K562 (cell line): ENCODE measurements around the gene METTL23. TPM values are rescaled to one million over a fixed set of nuclear protein-coding genes. Genes with fewer than 3 reads are reported as not detected.

Experiments used
- C11orf30 ChIP-seq: fragments of 450-650 bp; IDR thresholded peaks from 2 replicates; pipeline ENCODE4 v1.6.1; 2016; ENCODE audit warnings: low read depth, mild to moderate bottlenecking
- CC2D1A ChIP-seq: fragments of 450-650 bp; IDR thresholded peaks from 2 replicates; pipeline ENCODE4 v1.6.1; 2017; ENCODE audit warnings: mild to moderate bottlenecking
- FOXJ3 ChIP-seq: sonication (generic); formaldehyde crosslinking; IDR thresholded peaks from 2 replicates; pipeline ENCODE4 v1.4.0; 2020; ENCODE audit warnings: mild to moderate bottlenecking, missing genetic modification reagents
- PML ChIP-seq: IDR thresholded peaks from 2 replicates; pipeline ENCODE4 v1.6.1; 2012; ENCODE audit warnings: low read length, inconsistent platforms
- PTTG1 ChIP-seq: fragments of 450-650 bp; IDR thresholded peaks from 2 replicates; pipeline ENCODE4 v1.6.1; 2016; ENCODE audit warnings: low read depth, mild to moderate bottlenecking, missing genetic modification characterization, missing compliant biosample characterization
- SIN3A ChIP-seq, 2 experiments: fragments of 150-350 bp in 1 of 2; IDR thresholded peaks; 2 replicates each; pipeline ENCODE4 v1.6.1; 2011 to 2016; ENCODE audit warnings: borderline replicate concordance in 2 of 2, low read depth in 2 of 2, low read length in 2 of 2, mild to moderate bottlenecking in 2 of 2, moderate library complexity in 2 of 2; ENCODE audit not compliant: control insufficient read depth in 1 of 2
- SMARCE1 ChIP-seq: fragments of 450-650 bp; IDR thresholded peaks from 2 replicates; pipeline ENCODE4 v1.7.1; 2016; ENCODE audit warnings: mild to moderate bottlenecking
- SPI1 ChIP-seq: IDR thresholded peaks from 2 replicates; pipeline ENCODE4 v1.6.1; 2011; ENCODE audit warnings: low read depth, low read length, control low read depth, borderline replicate concordance
- YY1 ChIP-seq, 3 experiments: IDR thresholded peaks; 2 replicates each; pipeline ENCODE4 v1.6.1; 2011; ENCODE audit warnings: low read length in 2 of 3, mild to moderate bottlenecking in 2 of 3, moderate library complexity in 2 of 3, borderline replicate concordance in 1 of 3, control low read depth in 1 of 3, low read depth in 1 of 3; ENCODE audit not compliant: insufficient read depth in 3 of 3, insufficient replicate concordance in 2 of 3, control insufficient read depth in 1 of 3, insufficient read length in 1 of 3; ENCODE audit errors: extremely low read depth in 1 of 3
- ZBTB1 ChIP-seq: sonication (generic); formaldehyde crosslinking; IDR thresholded peaks from 2 replicates; pipeline ENCODE4 v1.8.1; 2023; ENCODE audit warnings: missing genetic modification reagents, low read depth, mild to moderate bottlenecking, borderline replicate concordance
- ZNF3 ChIP-seq: fragments of 250-450 bp; sonication (Bioruptor Pico); IDR thresholded peaks from 2 replicates; pipeline ENCODE4 v1.5.0; 2021; ENCODE audit warnings: mild to moderate bottlenecking, moderate library complexity
- ZNF316 ChIP-seq: fragments of 450-650 bp; IDR thresholded peaks from 2 replicates; pipeline ENCODE4 v1.6.1; 2016
- ZNF408 ChIP-seq: fragments of 250-450 bp; sonication (Bioruptor Pico); IDR thresholded peaks from 2 replicates; pipeline ENCODE4 v1.4.0; 2020; ENCODE audit warnings: low read depth, mild to moderate bottlenecking, moderate library complexity
- ZNF717 ChIP-seq: fragments of 250-450 bp; sonication (Bioruptor Pico); IDR thresholded peaks from 2 replicates; pipeline ENCODE4 v1.5.0; 2021
- ZNF785 ChIP-seq: fragments of 250-450 bp; sonication (Bioruptor Pico); IDR thresholded peaks from 2 replicates; pipeline ENCODE4 v1.4.0; 2020; ENCODE audit warnings: mild to moderate bottlenecking
- polyA plus RNA-seq, 8 experiments: library from polyadenylated mRNA; depleted of rRNA in 4 of 8; stranded (reverse) in 5 of 8; unstranded in 3 of 8; fragments of >200 nt; fragmentation: Nextera tagmentation in 2 of 8; fragmentation: Illumina TruSeq in 1 of 8; extraction: Ambion mirVana in 2 of 8; extraction: Trizol in 1 of 8; gene quantifications; 2 replicates each; pipeline versions ENCODE4 v1.2.1 to v1.2.3, GENCODE V29; 2011 to 2014; ENCODE audit warnings: inconsistent platforms in 1 of 8, missing spikeins in 1 of 8
- total RNA-seq, 7 experiments: library from RNA; depleted of rRNA in 6 of 7; stranded (reverse); fragments of >200 nt in 6 of 7; fragmentation: Illumina TruSeq in 2 of 7; extraction: Trizol in 2 of 7; gene quantifications; 2 replicates each; pipeline versions ENCODE4 v1.2.1 to v1.2.3, GENCODE V29; 2011 to 2021; ENCODE audit warnings: low replicate concordance in 1 of 7
- TF ChIP-seq, protein P1 (sequence below), 2 experiments: fragments of 450-650 bp in 1 of 2; sonication (generic) in 1 of 2; formaldehyde crosslinking in 1 of 2; IDR thresholded peaks in 1 of 2; conservative IDR thresholded peaks in 1 of 2; 2 replicates each; pipeline versions ENCODE4 v1.6.1 to v1.8.1; 2016 to 2023; ENCODE audit warnings: mild to moderate bottlenecking in 2 of 2, moderate library complexity in 2 of 2, inconsistent platforms in 1 of 2, missing genetic modification reagents in 1 of 2
- TF ChIP-seq, protein P2 (sequence below), 2 experiments: fragments of 450-650 bp in 1 of 2; IDR thresholded peaks; 2 replicates each; pipeline ENCODE4 v1.6.1; 2011 to 2017; ENCODE audit warnings: low read depth in 2 of 2, antibody characterized with exemption in 1 of 2, borderline replicate concordance in 1 of 2, low read length in 1 of 2, mild to moderate bottlenecking in 1 of 2, mixed read lengths in 1 of 2; ENCODE audit not compliant: control insufficient read depth in 1 of 2
- TF ChIP-seq, protein P3 (sequence below): fragments of 250-450 bp; sonication (Bioruptor Pico); IDR thresholded peaks from 2 replicates; pipeline ENCODE4 v1.8.0; 2022; ENCODE audit warnings: moderate library complexity, mild to moderate bottlenecking, inconsistent platforms
- TF ChIP-seq, protein P4 (sequence below): IDR thresholded peaks from 3 replicates; pipeline ENCODE4 v1.6.1; 2011; ENCODE audit warnings: borderline replicate concordance, mild to moderate bottlenecking; ENCODE audit not compliant: insufficient read length, insufficient read depth

Gene METTL23
- total and polyA plus RNA-seq, 9 of the 15 experiments (the other 6 are each of a cell fraction or from before 2014, with no cell fraction given): 29.4 to 67.3 (median 41.6) TPM

DNA sequence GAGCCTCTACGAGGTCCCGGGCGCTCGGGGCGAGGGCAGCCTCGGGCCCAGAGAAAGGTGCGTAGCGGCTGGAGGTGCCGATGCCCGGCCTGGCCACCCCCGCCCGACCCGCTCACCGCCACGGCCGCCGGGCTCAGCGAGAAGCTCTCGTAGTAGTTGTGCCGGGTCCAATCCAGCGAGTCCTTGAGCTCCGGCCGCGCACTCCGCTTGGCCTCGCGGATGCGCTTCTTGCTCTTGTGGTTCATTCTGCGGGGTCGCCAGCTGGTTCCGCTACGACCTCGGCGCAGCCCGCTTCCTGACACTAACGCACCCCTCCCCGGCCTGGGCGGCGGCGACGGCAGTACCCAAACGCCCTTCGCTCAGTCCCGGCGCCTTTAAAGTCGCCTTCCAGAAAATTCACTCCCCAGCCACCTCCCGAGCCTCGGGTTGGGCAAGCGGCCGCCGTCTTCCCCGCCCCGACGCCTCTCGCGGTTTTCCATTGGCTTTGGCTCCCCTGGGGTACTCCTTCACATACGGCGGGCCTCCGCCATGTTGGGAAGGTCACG is 336 bp upstream of the METTL23 start, which contains the start of gene JMJD6 (continued):
- no peak for TF ChIP-seq FOXJ3 (CRISPR knock-in tag)
- TF ChIP-seq SMARCE1: no peak
- TF ChIP-seq, protein P1, sequence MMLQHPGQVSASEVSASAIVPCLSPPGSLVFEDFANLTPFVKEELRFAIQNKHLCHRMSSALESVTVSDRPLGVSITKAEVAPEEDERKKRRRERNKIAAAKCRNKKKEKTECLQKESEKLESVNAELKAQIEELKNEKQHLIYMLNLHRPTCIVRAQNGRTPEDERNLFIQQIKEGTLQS (IDR thresholded peaks at IDR 0.05): no peak
- TF ChIP-seq, protein P1 (CRISPR knock-in tag; conservative IDR thresholded peaks at IDR 0.05): no peak; the same call in 1 of the 2 replicates
- TF ChIP-seq ZNF3: no peak
- TF ChIP-seq C11orf30: no peak; the same call in 1 of the 2 replicates
- no peak for TF ChIP-seq ZNF717
- TF ChIP-seq, protein P2, sequence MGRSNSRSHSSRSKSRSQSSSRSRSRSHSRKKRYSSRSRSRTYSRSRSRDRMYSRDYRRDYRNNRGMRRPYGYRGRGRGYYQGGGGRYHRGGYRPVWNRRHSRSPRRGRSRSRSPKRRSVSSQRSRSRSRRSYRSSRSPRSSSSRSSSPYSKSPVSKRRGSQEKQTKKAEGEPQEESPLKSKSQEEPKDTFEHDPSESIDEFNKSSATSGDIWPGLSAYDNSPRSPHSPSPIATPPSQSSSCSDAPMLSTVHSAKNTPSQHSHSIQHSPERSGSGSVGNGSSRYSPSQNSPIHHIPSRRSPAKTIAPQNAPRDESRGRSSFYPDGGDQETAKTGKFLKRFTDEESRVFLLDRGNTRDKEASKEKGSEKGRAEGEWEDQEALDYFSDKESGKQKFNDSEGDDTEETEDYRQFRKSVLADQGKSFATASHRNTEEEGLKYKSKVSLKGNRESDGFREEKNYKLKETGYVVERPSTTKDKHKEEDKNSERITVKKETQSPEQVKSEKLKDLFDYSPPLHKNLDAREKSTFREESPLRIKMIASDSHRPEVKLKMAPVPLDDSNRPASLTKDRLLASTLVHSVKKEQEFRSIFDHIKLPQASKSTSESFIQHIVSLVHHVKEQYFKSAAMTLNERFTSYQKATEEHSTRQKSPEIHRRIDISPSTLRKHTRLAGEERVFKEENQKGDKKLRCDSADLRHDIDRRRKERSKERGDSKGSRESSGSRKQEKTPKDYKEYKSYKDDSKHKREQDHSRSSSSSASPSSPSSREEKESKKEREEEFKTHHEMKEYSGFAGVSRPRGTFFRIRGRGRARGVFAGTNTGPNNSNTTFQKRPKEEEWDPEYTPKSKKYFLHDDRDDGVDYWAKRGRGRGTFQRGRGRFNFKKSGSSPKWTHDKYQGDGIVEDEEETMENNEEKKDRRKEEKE (IDR thresholded peaks at IDR 0.05; ENCODE audit: borderline replicate concordance in 1 of 2, control insufficient read depth in 1 of 2, low read depth in 2 of 2, low read length in 1 of 2): no peak
- peak; percentile 93 for TF ChIP-seq ZBTB1 (CRISPR knock-in tag)
- TF ChIP-seq YY1 (IDR thresholded peaks at IDR 0.05; ENCODE audit: borderline replicate concordance in 1 of 3, control insufficient read depth in 1 of 3, extremely low read depth in 1 of 3, insufficient read depth in 3 of 3, insufficient read length in 1 of 3, insufficient replicate concordance in 2 of 3, low read depth in 1 of 3, low read length in 2 of 3): peak; percentile 85 to 98 (median 98)
- TF ChIP-seq, protein P3, sequence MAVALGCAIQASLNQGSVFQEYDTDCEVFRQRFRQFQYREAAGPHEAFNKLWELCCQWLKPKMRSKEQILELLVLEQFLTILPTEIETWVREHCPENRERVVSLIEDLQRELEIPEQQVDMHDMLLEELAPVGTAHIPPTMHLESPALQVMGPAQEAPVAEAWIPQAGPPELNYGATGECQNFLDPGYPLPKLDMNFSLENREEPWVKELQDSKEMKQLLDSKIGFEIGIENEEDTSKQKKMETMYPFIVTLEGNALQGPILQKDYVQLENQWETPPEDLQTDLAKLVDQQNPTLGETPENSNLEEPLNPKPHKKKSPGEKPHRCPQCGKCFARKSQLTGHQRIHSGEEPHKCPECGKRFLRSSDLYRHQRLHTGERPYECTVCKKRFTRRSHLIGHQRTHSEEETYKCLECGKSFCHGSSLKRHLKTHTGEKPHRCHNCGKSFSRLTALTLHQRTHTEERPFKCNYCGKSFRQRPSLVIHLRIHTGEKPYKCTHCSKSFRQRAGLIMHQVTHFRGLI (CRISPR knock-in tag): no peak
- TF ChIP-seq CC2D1A: no peak
- no peak for TF ChIP-seq PTTG1 (tag)
- TF ChIP-seq SIN3A (IDR thresholded peaks at IDR 0.05; ENCODE audit: borderline replicate concordance in 2 of 2, control insufficient read depth in 1 of 2, low read depth in 2 of 2, low read length in 2 of 2): peak; percentile 76 to 92; a peak in 2 of 4 replicates
- no peak for TF ChIP-seq PML
- no peak for TF ChIP-seq ZNF316
- TF ChIP-seq, protein P4, sequence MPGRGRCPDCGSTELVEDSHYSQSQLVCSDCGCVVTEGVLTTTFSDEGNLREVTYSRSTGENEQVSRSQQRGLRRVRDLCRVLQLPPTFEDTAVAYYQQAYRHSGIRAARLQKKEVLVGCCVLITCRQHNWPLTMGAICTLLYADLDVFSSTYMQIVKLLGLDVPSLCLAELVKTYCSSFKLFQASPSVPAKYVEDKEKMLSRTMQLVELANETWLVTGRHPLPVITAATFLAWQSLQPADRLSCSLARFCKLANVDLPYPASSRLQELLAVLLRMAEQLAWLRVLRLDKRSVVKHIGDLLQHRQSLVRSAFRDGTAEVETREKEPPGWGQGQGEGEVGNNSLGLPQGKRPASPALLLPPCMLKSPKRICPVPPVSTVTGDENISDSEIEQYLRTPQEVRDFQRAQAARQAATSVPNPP: no peak
- TF ChIP-seq SPI1: no peak
- no peak for TF ChIP-seq ZNF408 (CRISPR knock-in tag)
- no peak for TF ChIP-seq ZNF785 (CRISPR knock-in tag)
